Esophagus mucosa (tissue), 1 donor: ENCODE measurements around the gene SATB1. TPM values are rescaled to one million over a fixed set of nuclear protein-coding genes. Genes with fewer than 3 reads are reported as not detected.

Source experiments
- ATAC-seq: fragments of 200-7000 bp; cut with Tn5 transposase; one replicate; pipeline ENCODE4 v1.9.1; 2020
- total RNA-seq: library from RNA; stranded (reverse); gene quantifications from one replicate; pipeline ENCODE4 v1.2.4, GENCODE V29; 2023
- donor health status: DM: yes; HTN: yes; CAD: no.

Gene SATB1
- total RNA-seq, 1 donor from 2014 or later, result 7.9 TPM

GRCh38 chr3:18428991-18429745, 4.0 kb upstream of the SATB1 start:
- ATAC-seq, result no peak

GRCh38 chr3:18428036-18428435, 2.9 kb upstream of the SATB1 start:
- ATAC-seq, result no peak

- no peak for ATAC-seq
These were observed 1.6 kb upstream of the SATB1 start for GRCh38 chr3:18426597-18427193.

- ATAC-seq, result peak; percentile 54
These were observed 610 bp upstream of the SATB1 start for GRCh38 chr3:18425641-18426257.

GRCh38 chr3:18424213-18424728, 868 bp downstream of the SATB1 start:
- ATAC-seq, result no peak

GRCh38 chr3:18423401-18424212, 1.5 kb downstream of the SATB1 start:
- ATAC-seq, result no peak

GRCh38 chr3:18422972-18423371, 2.2 kb downstream of the SATB1 start:
- no peak for ATAC-seq

GRCh38 chr3:18420555-18420954, 4.6 kb downstream of the SATB1 start:
- ATAC-seq, result no peak

GRCh38 chr3:18419232-18419631, 5.9 kb downstream of the SATB1 start:
- ATAC-seq, result no peak

GRCh38 chr3:18417904-18418572, 7.1 kb downstream of the SATB1 start:
- ATAC-seq, result no peak

GRCh38 chr3:18416332-18416731, 8.8 kb downstream of the SATB1 start:
- no peak for ATAC-seq

GRCh38 chr3:18415839-18416238, 9.3 kb downstream of the SATB1 start:
- no peak for ATAC-seq

GRCh38 chr3:18415167-18415566, 10.0 kb downstream of the SATB1 start:
- ATAC-seq, result no peak

GRCh38 chr3:18412684-18413083, 12.5 kb downstream of the SATB1 start:
- no peak for ATAC-seq

- no peak for ATAC-seq
These were observed 13.6 kb downstream of the SATB1 start for GRCh38 chr3:18411541-18411940.

- ATAC-seq, result no peak
These were observed 14.9 kb downstream of the SATB1 start for GRCh38 chr3:18410205-18410604.

- no peak for ATAC-seq
These were observed 15.9 kb downstream of the SATB1 start for GRCh38 chr3:18409266-18409665.

- no peak for ATAC-seq
These were observed 20.0 kb downstream of the SATB1 start for GRCh38 chr3:18405141-18405540.

- ATAC-seq, result no peak
These were observed 22.1 kb downstream of the SATB1 start for GRCh38 chr3:18403061-18403460.

- ATAC-seq, result no peak
These were observed 22.8 kb downstream of the SATB1 start for GRCh38 chr3:18402239-18402799.

GRCh38 chr3:18401300-18401961, 23.7 kb downstream of the SATB1 start:
- ATAC-seq, result no peak
